WERI-Rb-1 (cell line): ENCODE measurements around the gene SLC9A3.

Experiments used
- DNase-seq: peaks from one replicate; pipeline ENCODE4 v3.0.0-alpha.2; 2020
- H3K27ac ChIP-seq: fragments of 250-450 bp; sonication (Bioruptor Pico); 2 replicates; pipeline ENCODE4 v1.5.1; 2020; ENCODE audit warnings: mild to moderate bottlenecking, moderate library complexity
- H3K27me3 ChIP-seq: fragments of 250-450 bp; sonication (Bioruptor Pico); 2 replicates; pipeline ENCODE4 v1.5.1; 2021; ENCODE audit warnings: mild to moderate bottlenecking, low read depth, moderate library complexity; ENCODE audit not compliant: insufficient read depth, severe bottlenecking
- H3K36me3 ChIP-seq: fragments of 250-450 bp; sonication (Bioruptor Pico); 2 replicates; pipeline ENCODE4 v1.5.1; 2020; ENCODE audit warnings: mild to moderate bottlenecking, moderate library complexity
- H3K4me3 ChIP-seq: 2 replicates; pipeline ENCODE4 v1.5.1; 2011; ENCODE audit warnings: low read depth, mild to moderate bottlenecking, control low read depth, low read length
- H3K9me3 ChIP-seq: fragments of 250-450 bp; sonication (Bioruptor Pico); 2 replicates; pipeline ENCODE4 v1.5.1; 2021; ENCODE audit warnings: mild to moderate bottlenecking, moderate library complexity; ENCODE audit not compliant: severe bottlenecking
- CTCF ChIP-seq: IDR thresholded peaks from 2 replicates; pipeline ENCODE4 v1.5.1; 2011; ENCODE audit warnings: low read depth, mild to moderate bottlenecking, control low read depth, inconsistent platforms, low read length

Gene SLC9A3

GRCh38 chr5:497871-498509, 26.3 kb downstream of the SLC9A3 start:
- DNase-seq: no peak
- Histone ChIP-seq H3K9me3 (peaks cover 1% of the 10 kb centered on the region), H3K27ac (no peak overlapping the region), H3K4me3 (no peak overlapping the region), H3K36me3 (no peaks in the 10 kb centered on the region), H3K27me3 (peaks cover 5% of the 10 kb centered on the region)
- TF ChIP-seq CTCF: no peak

- Histone ChIP-seq H3K9me3 (no peaks in the 10 kb centered on the region), H3K4me3 (no peak overlapping the region), H3K27me3 (peaks cover 8% of the 10 kb centered on the region), H3K36me3 (no peaks in the 10 kb centered on the region), H3K27ac (no peak overlapping the region)
- no peak for DNase-seq
- no peak for TF ChIP-seq CTCF
Measured at GRCh38 chr5:497090-497700, 27.1 kb downstream of the SLC9A3 start.

- H3K27ac ChIP-seq: no peak overlapping the region
- no peaks in the 10 kb centered on the region for H3K9me3 ChIP-seq
- no peak for DNase-seq
- TF ChIP-seq CTCF: no peak
- no peak overlapping the region for H3K4me3 ChIP-seq
- peaks cover 8% of the 10 kb centered on the region for H3K27me3 ChIP-seq
- no peaks in the 10 kb centered on the region for H3K36me3 ChIP-seq
Measured at GRCh38 chr5:496028-496427, 28.2 kb downstream of the SLC9A3 start.

GRCh38 chr5:494667-495255, 29.5 kb downstream of the SLC9A3 start:
- no peaks in the 10 kb centered on the region for H3K36me3 ChIP-seq
- H3K4me3 ChIP-seq: no peak overlapping the region
- DNase-seq: no peak
- H3K27me3 ChIP-seq: peaks cover 8% of the 10 kb centered on the region
- no peak for TF ChIP-seq CTCF
- no peak overlapping the region for H3K27ac ChIP-seq
- no peaks in the 10 kb centered on the region for H3K9me3 ChIP-seq

- Histone ChIP-seq H3K36me3 (no peaks in the 10 kb centered on the region), H3K4me3 (no peak overlapping the region), H3K9me3 (no peaks in the 10 kb centered on the region), H3K27ac (no peak overlapping the region), H3K27me3 (peaks cover 8% of the 10 kb centered on the region)
- DNase-seq: no peak
- TF ChIP-seq CTCF: no peak
Measured at GRCh38 chr5:493758-494157, 30.5 kb downstream of the SLC9A3 start.
